HFF-Myc (cell line): ENCODE results near the gene CPNE7.
"Not testable (repeated sequence)": the region's sequence is repeated elsewhere in the genome, so short reads cannot be mapped to it uniquely, and the experiment has no call there.

Source experiments
- DNase-seq: peaks from one replicate; pipeline ENCODE4 v3.0.0-alpha.2; 2011; ENCODE audit warnings: low read depth; ENCODE audit errors: extremely low read depth
- H3K4me3 ChIP-seq: replicated peaks from 2 replicates; pipeline ENCODE4 v1.5.1; 2011; ENCODE audit warnings: low read depth, mild to moderate bottlenecking, control low read depth, low read length
- CTCF ChIP-seq: IDR thresholded peaks from 2 replicates; pipeline ENCODE4 v1.5.1; 2012; ENCODE audit warnings: mild to moderate bottlenecking, low read depth, low read length, control low read depth; ENCODE audit errors: missing control alignments

The CPNE7 gene

GRCh38 chr16:89624777-89625761 lies 49.5 kb downstream of the CPNE7 start:
- DNase-seq: no peak
- no peak overlapping the region for H3K4me3 ChIP-seq
- no peak for TF ChIP-seq CTCF

- no peak for TF ChIP-seq CTCF
- no peak overlapping the region for H3K4me3 ChIP-seq
- no peak for DNase-seq
Observed at GRCh38 chr16:89629827-89630610, 54.5 kb downstream of the CPNE7 start.

- no peak overlapping the region for H3K4me3 ChIP-seq
- DNase-seq: no peak
- no peak for TF ChIP-seq CTCF
Observed at GRCh38 chr16:89633064-89633631, 57.6 kb downstream of the CPNE7 start.

- not testable (repeated sequence) for DNase-seq, H3K4me3 ChIP-seq
Observed at GRCh38 chr16:89634463-89635385, 59.2 kb downstream of the CPNE7 start.

- no peak overlapping the region for H3K4me3 ChIP-seq
- DNase-seq: no peak
- TF ChIP-seq CTCF: no peak
Observed at GRCh38 chr16:89636663-89637062, 61.1 kb downstream of the CPNE7 start.

- DNase-seq: no peak
- no peak for TF ChIP-seq CTCF
- no peak overlapping the region for H3K4me3 ChIP-seq
Observed at GRCh38 chr16:89637379-89637778, 61.8 kb downstream of the CPNE7 start.
